Coronary artery (tissue), 2 donors: ENCODE measurements around the gene TNPO3.
"Not testable (repeated sequence)": the region's sequence is repeated elsewhere in the genome, so short reads cannot be mapped to it uniquely, and the experiment has no call there.

Source experiments
- DNase-seq: peaks from one replicate; pipeline ENCODE4 v3.0.0-alpha.2; 2017; ENCODE audit warnings: low spot score
- H3K27ac ChIP-seq, 2 donors: fragments of 200-600 bp; sonication (generic); one replicate each; pipeline ENCODE4 v1.5.1; 2016 to 2019
- H3K4me3 ChIP-seq: fragments of 200-600 bp; sonication (generic); 2 replicates; pipeline ENCODE4 v1.5.1; 2016; ENCODE audit warnings: mild to moderate bottlenecking, moderate library complexity
- CTCF ChIP-seq: fragments of 200-600 bp; sonication (generic); IDR thresholded peaks from one replicate; pipeline ENCODE4 v1.5.1; 2019; ENCODE audit warnings: antibody characterized with exemption

The TNPO3 gene

DNA sequence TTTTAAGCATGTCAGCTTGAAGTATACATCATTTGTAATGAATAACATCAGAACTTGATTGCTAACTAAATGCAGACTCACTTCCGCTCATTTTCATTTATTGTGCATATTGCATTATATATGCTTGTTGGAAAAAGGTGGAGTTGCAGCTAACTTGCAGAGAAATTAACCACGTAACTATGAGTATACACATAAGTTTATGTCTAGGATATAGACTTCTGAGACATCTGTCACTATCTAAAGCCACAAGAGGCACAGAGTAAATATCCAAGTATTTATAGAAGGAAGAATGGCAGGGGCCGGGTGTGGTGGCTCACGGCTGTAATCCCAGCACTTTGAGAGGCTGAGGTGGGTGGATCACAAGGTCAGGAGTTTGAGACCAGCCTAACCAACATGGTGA lies 47.3 kb downstream of the TNPO3 start:
- H3K27ac ChIP-seq = no peak overlapping the region
- no peak for DNase-seq
- H3K4me3 ChIP-seq = no peak overlapping the region
- no peak for TF ChIP-seq CTCF

- TF ChIP-seq CTCF = no peak
- Histone ChIP-seq H3K4me3 (no peak overlapping the region), H3K27ac (no peak overlapping the region)
- no peak for DNase-seq
These were observed 48.1 kb downstream of the TNPO3 start for GRCh38 chr7:129006636-129007414.

GRCh38 chr7:129005186-129005585 lies 49.7 kb downstream of the TNPO3 start:
- Histone ChIP-seq H3K4me3 (no peak overlapping the region), H3K27ac (no peak overlapping the region)
- TF ChIP-seq CTCF = no peak
- no peak for DNase-seq

DNA sequence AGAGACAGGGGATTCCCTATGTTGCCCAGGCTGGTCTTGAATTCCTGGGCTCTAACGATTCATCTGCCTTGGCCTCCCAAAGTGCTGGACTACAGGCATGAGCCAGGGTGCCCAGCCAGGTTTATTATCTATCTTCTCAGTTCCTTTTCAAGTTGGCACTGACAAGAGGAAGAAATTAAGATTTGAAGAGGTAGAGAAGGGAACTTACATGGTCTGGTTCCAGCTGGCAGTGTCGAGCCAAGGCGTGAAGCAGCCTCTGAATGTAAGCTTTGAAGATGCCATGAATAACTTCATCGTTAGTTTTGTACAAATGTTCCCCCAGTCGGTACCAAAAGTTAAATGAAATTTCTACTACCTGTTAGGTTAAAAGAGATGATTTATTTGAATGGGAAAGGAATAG lies 57.7 kb downstream of the TNPO3 start:
- no peak overlapping the region for H3K4me3 ChIP-seq
- no peak for DNase-seq
- H3K27ac ChIP-seq = no peak overlapping the region
- no peak for TF ChIP-seq CTCF

GRCh38 chr7:128994560-128994959 lies 60.4 kb downstream of the TNPO3 start:
- not testable (repeated sequence) for H3K4me3 ChIP-seq, DNase-seq, H3K27ac ChIP-seq

GRCh38 chr7:128993419-128993818 lies 61.5 kb downstream of the TNPO3 start:
- no peak overlapping the region for H3K27ac ChIP-seq
- H3K4me3 ChIP-seq = no peak overlapping the region
- TF ChIP-seq CTCF = no peak
- no peak for DNase-seq

GRCh38 chr7:128989961-128990360 lies 65.0 kb downstream of the TNPO3 start:
- no peak overlapping the region for H3K27ac ChIP-seq
- TF ChIP-seq CTCF = no peak
- DNase-seq = no peak

More at GRCh38 chr7:128989961-128990360, 65.0 kb downstream of the TNPO3 start:
- H3K4me3 ChIP-seq = no peak overlapping the region
